K562 (cell line): ENCODE data around the gene NT5C1B. TPM values are rescaled to one million over a fixed set of nuclear protein-coding genes. Genes with fewer than 3 reads are reported as not detected.

Source experiments
- ATAC-seq: fragments of 200-7000 bp; cut with Tn5 transposase; 3 replicates; pipeline ENCODE4 v1.9.1; 2020; ENCODE audit warnings: moderate library complexity
- BruUV-seq: library from RNA; stranded (reverse); fragments of 400-500 nt; replicated peaks from 2 replicates; lab custom pipeline; 2021; lab: Mats Ljungman, UMichigan
- CTCF ChIA-PET: fragments of 300-600 bp; formaldehyde crosslinking; extraction: SDS; loops from one replicate; lab custom pipeline; 2021; ENCODE audit warnings: low intra/inter-chr PET ratio; lab: Yijun Ruan, JAX
- POLR2A ChIA-PET: fragments of 300-600, 350-650 bp; sonication (Branson Sonifier 250); formaldehyde crosslinking; extraction: SDS; loops from one replicate; lab custom pipeline; 2021; ENCODE audit warnings: antibody characterized with exemption, inconsistent platforms; lab: Yijun Ruan, JAX
- DNase-seq, 4 experiments: peaks; one replicate each; pipeline versions ENCODE4 v3.0.0 to v3.0.0-alpha.2; 2011 to 2018; ENCODE audit warnings: low spot score in 3 of 4, mixed read lengths in 3 of 4; ENCODE audit errors: extremely low read depth in 1 of 4
- FAIRE-seq: peaks from 2 replicates; lab custom pipeline; 2011; peaks lifted over from hg19 to GRCh38; lab: Jason Lieb, UNC
- H2AFZ ChIP-seq: 2 replicates; pipeline ENCODE4 v1.6.0; 2011; ENCODE audit warnings: low read depth, low read length, control low read depth, inconsistent platforms
- H3K27ac ChIP-seq: fragments of 200-600 bp; 3 replicates; pipeline ENCODE4 v1.8.0; 2011; ENCODE audit warnings: low read depth, mild to moderate bottlenecking, control low read depth, inconsistent platforms, low read length, moderate library complexity, mixed read lengths; ENCODE audit errors: extremely low read depth
- H3K27me3 ChIP-seq, 2 experiments: fragments of 300-600 bp in 1 of 2; 2 replicates in 1 of 2; 3 replicates in 1 of 2; pipeline versions ENCODE4 v1.6.0 to v1.8.0; 2011; ENCODE audit warnings: inconsistent platforms in 2 of 2, low read length in 2 of 2, mild to moderate bottlenecking in 1 of 2, mixed read lengths in 1 of 2, moderate library complexity in 1 of 2; ENCODE audit not compliant: control insufficient read depth in 2 of 2, insufficient read depth in 2 of 2
- H3K36me3 ChIP-seq: fragments of 300-600 bp; 3 replicates; pipeline ENCODE4 v1.8.0; 2011; ENCODE audit warnings: mild to moderate bottlenecking, low read length, inconsistent platforms; ENCODE audit not compliant: control insufficient read depth, insufficient read depth
- H3K4me1 ChIP-seq, 2 experiments: fragments of 200-600 bp in 1 of 2; replicated peaks in 1 of 2; 2 replicates in 1 of 2; 3 replicates in 1 of 2; pipeline versions ENCODE4 v1.5.1 to v1.8.0; 2011; ENCODE audit warnings: inconsistent platforms in 2 of 2, low read length in 2 of 2, mild to moderate bottlenecking in 1 of 2, mixed read lengths in 1 of 2, moderate library complexity in 1 of 2; ENCODE audit not compliant: control insufficient read depth in 2 of 2, insufficient read depth in 2 of 2
- H3K4me2 ChIP-seq: 2 replicates; pipeline ENCODE4 v1.6.1; 2011; ENCODE audit warnings: low read length, control low read depth, inconsistent platforms, mixed read lengths; ENCODE audit not compliant: insufficient read depth
- H3K4me3 ChIP-seq: fragments of 200-600 bp; sonication (generic), shearing (Covaris generic); 2 replicates; pipeline ENCODE4 v1.5.1; 2016; ENCODE audit warnings: control low read depth, inconsistent platforms
- H3K79me2 ChIP-seq: fragments of 200-600 bp; 3 replicates; pipeline ENCODE4 v1.8.0; 2011; ENCODE audit warnings: low read length, inconsistent platforms; ENCODE audit not compliant: control insufficient read depth, insufficient read depth
- H3K9ac ChIP-seq, 2 experiments: 2 replicates each; pipeline versions ENCODE4 v1.6.0 to v1.6.1; 2011; ENCODE audit warnings: low read depth in 2 of 2, low read length in 2 of 2, control low read depth in 1 of 2, inconsistent platforms in 1 of 2, mild to moderate bottlenecking in 1 of 2, mixed read lengths in 1 of 2; ENCODE audit not compliant: insufficient read depth in 1 of 2
- H3K9me1 ChIP-seq: one replicate; pipeline ENCODE4 v1.6.0; 2011; ENCODE audit warnings: inconsistent platforms, mild to moderate bottlenecking, low read length, moderate library complexity; ENCODE audit not compliant: control insufficient read depth, insufficient read depth
- H3K9me3 ChIP-seq: replicated peaks from 2 replicates; pipeline ENCODE4 v1.5.1; 2011; ENCODE audit warnings: low read depth, low read length, inconsistent platforms; ENCODE audit not compliant: control insufficient read depth, insufficient read depth
- H4K20me1 ChIP-seq: replicated peaks from 2 replicates; pipeline ENCODE4 v1.6.1; 2011; ENCODE audit warnings: low read length, inconsistent platforms, mixed read lengths; ENCODE audit not compliant: control insufficient read depth, insufficient read depth
- RBBP5 ChIP-seq: fragments of 200-600 bp; sonication (generic); IDR thresholded peaks from 2 replicates; pipeline ENCODE4 v1.6.1; 2012; ENCODE audit warnings: borderline replicate concordance, mild to moderate bottlenecking, low read length, control low read depth, inconsistent platforms; ENCODE audit not compliant: insufficient read depth, poor library complexity, severe bottlenecking
- RBM25 ChIP-seq: fragments of 200-400 bp; formaldehyde crosslinking; IDR thresholded peaks from 2 replicates; pipeline ENCODE4 v1.6.1; 2018; ENCODE audit warnings: low read length, low read depth, moderate library complexity; ENCODE audit not compliant: severe bottlenecking
- TFAM ChIP-seq: fragments of 250-450 bp; sonication (Bioruptor Pico); conservative IDR thresholded peaks from 2 replicates; pipeline ENCODE4 v1.5.0; 2021; ENCODE audit warnings: mild to moderate bottlenecking, moderate library complexity
- ZNF740 ChIP-seq, 3 experiments: fragments of 200-800 bp in 1 of 3; sonication (Bioruptor generic) in 1 of 3; sonication (generic) in 1 of 3; formaldehyde crosslinking in 1 of 3; IDR thresholded peaks; 2 replicates each; pipeline versions ENCODE4 v1.6.1 to v1.8.0; 2016 to 2022; ENCODE audit warnings: mild to moderate bottlenecking in 2 of 3, missing compliant biosample characterization in 2 of 3, missing genetic modification characterization in 2 of 3, missing genetic modification reagents in 1 of 3
- WGBS: fragments of 100-300 bp; shearing (Covaris generic); methylation state at CpG from one replicate; pipeline ENCODE4 v1.1.6; 2016; ENCODE audit warnings: low coverage, mixed read lengths; ENCODE audit not compliant: insufficient coverage; ENCODE audit errors: missing lambda C conversion rate; 5-methylcytosine and 5-hydroxymethylcytosine counted together
- in situ Hi-C: fragments of 300-500 bp; cut with MboI; formaldehyde crosslinking; loops from 4 replicates; pipeline ENCODE4 v1.15.0; 2018; ENCODE audit warnings: inconsistent platforms, mixed read lengths
- intact Hi-C: fragments of 100-400 bp; cut with micrococcal nuclease; formaldehyde crosslinking; loops from 2 replicates; pipeline ENCODE4 v1.14.2; 2022
- polyA plus RNA-seq, 8 experiments: library from polyadenylated mRNA; depleted of rRNA in 4 of 8; stranded (reverse) in 5 of 8; unstranded in 3 of 8; fragments of >200 nt; fragmentation: Nextera tagmentation in 2 of 8; fragmentation: Illumina TruSeq in 1 of 8; extraction: Ambion mirVana in 2 of 8; extraction: Trizol in 1 of 8; gene quantifications; 2 replicates each; pipeline versions ENCODE4 v1.2.1 to v1.2.3, GENCODE V29; 2011 to 2014; ENCODE audit warnings: inconsistent platforms in 1 of 8, missing spikeins in 1 of 8
- total RNA-seq, 7 experiments: library from RNA; depleted of rRNA in 6 of 7; stranded (reverse); fragments of >200 nt in 6 of 7; fragmentation: Illumina TruSeq in 2 of 7; extraction: Trizol in 2 of 7; gene quantifications; 2 replicates each; pipeline versions ENCODE4 v1.2.1 to v1.2.3, GENCODE V29; 2011 to 2021; ENCODE audit warnings: low replicate concordance in 1 of 7
- TF ChIP-seq, protein P1 (sequence below): sonication (generic); formaldehyde crosslinking; IDR thresholded peaks from 2 replicates; pipeline ENCODE4 v1.8.0; 2023; ENCODE audit warnings: missing genetic modification reagents, mild to moderate bottlenecking, borderline replicate concordance

The NT5C1B gene
- total and polyA plus RNA-seq, 9 of the 15 experiments (the other 6 are each of a cell fraction or from before 2014, with no cell fraction given), result 0.07 TPM; not detected in 8

- BruUV-seq, result no TSS peak
- H4K20me1 ChIP-seq, result no peaks in the 10 kb centered on the region
- intact Hi-C loops (no loop called here), in situ Hi-C loops (no loop called here)
- CTCF ChIA-PET, result no interaction called here
- no peaks in the 10 kb centered on the region for H3K79me2 ChIP-seq
- no peak overlapping the region for H3K9ac ChIP-seq
- no peaks in the 10 kb centered on the region for H3K4me1 ChIP-seq
- H3K9me3 ChIP-seq, result no peaks in the 10 kb centered on the region
- TF ChIP-seq RBBP5, result no peak
- no peak for TF ChIP-seq TFAM (CRISPR knock-in tag)
- TF ChIP-seq, protein P1, sequence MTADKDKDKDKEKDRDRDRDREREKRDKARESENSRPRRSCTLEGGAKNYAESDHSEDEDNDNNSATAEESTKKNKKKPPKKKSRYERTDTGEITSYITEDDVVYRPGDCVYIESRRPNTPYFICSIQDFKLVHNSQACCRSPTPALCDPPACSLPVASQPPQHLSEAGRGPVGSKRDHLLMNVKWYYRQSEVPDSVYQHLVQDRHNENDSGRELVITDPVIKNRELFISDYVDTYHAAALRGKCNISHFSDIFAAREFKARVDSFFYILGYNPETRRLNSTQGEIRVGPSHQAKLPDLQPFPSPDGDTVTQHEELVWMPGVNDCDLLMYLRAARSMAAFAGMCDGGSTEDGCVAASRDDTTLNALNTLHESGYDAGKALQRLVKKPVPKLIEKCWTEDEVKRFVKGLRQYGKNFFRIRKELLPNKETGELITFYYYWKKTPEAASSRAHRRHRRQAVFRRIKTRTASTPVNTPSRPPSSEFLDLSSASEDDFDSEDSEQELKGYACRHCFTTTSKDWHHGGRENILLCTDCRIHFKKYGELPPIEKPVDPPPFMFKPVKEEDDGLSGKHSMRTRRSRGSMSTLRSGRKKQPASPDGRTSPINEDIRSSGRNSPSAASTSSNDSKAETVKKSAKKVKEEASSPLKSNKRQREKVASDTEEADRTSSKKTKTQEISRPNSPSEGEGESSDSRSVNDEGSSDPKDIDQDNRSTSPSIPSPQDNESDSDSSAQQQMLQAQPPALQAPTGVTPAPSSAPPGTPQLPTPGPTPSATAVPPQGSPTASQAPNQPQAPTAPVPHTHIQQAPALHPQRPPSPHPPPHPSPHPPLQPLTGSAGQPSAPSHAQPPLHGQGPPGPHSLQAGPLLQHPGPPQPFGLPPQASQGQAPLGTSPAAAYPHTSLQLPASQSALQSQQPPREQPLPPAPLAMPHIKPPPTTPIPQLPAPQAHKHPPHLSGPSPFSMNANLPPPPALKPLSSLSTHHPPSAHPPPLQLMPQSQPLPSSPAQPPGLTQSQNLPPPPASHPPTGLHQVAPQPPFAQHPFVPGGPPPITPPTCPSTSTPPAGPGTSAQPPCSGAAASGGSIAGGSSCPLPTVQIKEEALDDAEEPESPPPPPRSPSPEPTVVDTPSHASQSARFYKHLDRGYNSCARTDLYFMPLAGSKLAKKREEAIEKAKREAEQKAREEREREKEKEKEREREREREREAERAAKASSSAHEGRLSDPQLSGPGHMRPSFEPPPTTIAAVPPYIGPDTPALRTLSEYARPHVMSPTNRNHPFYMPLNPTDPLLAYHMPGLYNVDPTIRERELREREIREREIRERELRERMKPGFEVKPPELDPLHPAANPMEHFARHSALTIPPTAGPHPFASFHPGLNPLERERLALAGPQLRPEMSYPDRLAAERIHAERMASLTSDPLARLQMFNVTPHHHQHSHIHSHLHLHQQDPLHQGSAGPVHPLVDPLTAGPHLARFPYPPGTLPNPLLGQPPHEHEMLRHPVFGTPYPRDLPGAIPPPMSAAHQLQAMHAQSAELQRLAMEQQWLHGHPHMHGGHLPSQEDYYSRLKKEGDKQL (CRISPR knock-in tag), result no peak
- no peak for TF ChIP-seq ZNF740 (CRISPR knock-in tag; IDR thresholded peaks at IDR 0.05)
- no peak for TF ChIP-seq ZNF740 (tag; IDR thresholded peaks at IDR 0.05)
- peak; percentile 52 for TF ChIP-seq RBM25
- no peak overlapping the region for H2AFZ ChIP-seq
- peaks cover 0 to 4% of the 10 kb centered on the region in 2 experiments; a peak in 2 of 5 replicates for H3K27me3 ChIP-seq
- WGBS, result 0% methylated on average over 1 of the region's 1 CpG
- no peaks in the 10 kb centered on the region for H3K9me1 ChIP-seq
- no peak for DNase-seq
- H3K36me3 ChIP-seq, result no peaks in the 10 kb centered on the region
- POLR2A ChIA-PET, result interaction anchor here (0.6 kb wide), 1 partner anchor 13 kb away, joined by 3 read pairs; no protein-coding TSS in a partner anchor
- H3K4me3 ChIP-seq, result no peak overlapping the region
- H3K4me2 ChIP-seq, result no peak overlapping the region
- FAIRE-seq, result no peak
- ATAC-seq, result no peak
- no peak overlapping the region for H3K27ac ChIP-seq
Measured at GRCh38 chr2:18536697-18537096, 52.7 kb downstream of the NT5C1B start.
